GM12874 (cell line): ENCODE measurements around the gene ADGRE2.

ENCODE experiments used
- CTCF ChIP-seq: IDR thresholded peaks from 2 replicates; pipeline ENCODE4 v1.5.1; 2011; ENCODE audit warnings: low read depth, mild to moderate bottlenecking, control low read depth, low read length, moderate library complexity; ENCODE audit not compliant: insufficient read depth

Gene ADGRE2

GRCh38 chr19:14768001-14768400, 10.4 kb downstream of the ADGRE2 start:
- no peak for TF ChIP-seq CTCF

GRCh38 chr19:14767466-14767971, 10.8 kb downstream of the ADGRE2 start:
- no peak for TF ChIP-seq CTCF

- no peak for TF ChIP-seq CTCF
Measured at GRCh38 chr19:14764401-14764800, 14.0 kb downstream of the ADGRE2 start.

- TF ChIP-seq CTCF = no peak
Measured at GRCh38 chr19:14763497-14764145, 14.7 kb downstream of the ADGRE2 start.

GRCh38 chr19:14762111-14762510, 16.2 kb downstream of the ADGRE2 start:
- TF ChIP-seq CTCF = no peak

GRCh38 chr19:14761607-14762006, 16.8 kb downstream of the ADGRE2 start:
- TF ChIP-seq CTCF = no peak

- no peak for TF ChIP-seq CTCF
Measured at GRCh38 chr19:14758816-14759215, 19.5 kb downstream of the ADGRE2 start.

GRCh38 chr19:14748601-14749000, 29.8 kb downstream of the ADGRE2 start:
- no peak for TF ChIP-seq CTCF
